ENCODE data around the gene KIR3DL2. TPM values are rescaled to one million over a fixed set of nuclear protein-coding genes. Genes with fewer than 3 reads are reported as not detected.
"Not testable (repeated sequence)": the region's sequence is repeated elsewhere in the genome, so short reads cannot be mapped to it uniquely, and the experiment has no call there.

The KIR3DL2 gene
- total RNA-seq, 4 donors from 2014 or later, result 0.37 TPM; not detected in 3

- intact Hi-C loops (cut with DNase I; ENCODE audit: low total_unique reads), result no loop called here
- Histone ChIP-seq H3K36me3 (no peaks in the 10 kb centered on the region), H3K4me3 (no peak overlapping the region), H3K9me3 (no peaks in the 10 kb centered on the region), H3K4me1 (no peaks in the 10 kb centered on the region), H3K27ac (no peak overlapping the region), H3K27me3 (no peaks in the 10 kb centered on the region)
- no peak for TF ChIP-seq POLR2A (IDR thresholded peaks at IDR 0.05)
- no peak for TF ChIP-seq CTCF (IDR thresholded peaks at IDR 0.05)
- no peak for DNase-seq
Observed at GRCh38 chr19:54850930-54851329, 687 bp downstream of the KIR3DL2 start.

GRCh38 chr19:54851353-54851752 lies 1.1 kb downstream of the KIR3DL2 start:
- Histone ChIP-seq H3K9me3 (no peaks in the 10 kb centered on the region), H3K27ac (no peak overlapping the region), H3K27me3 (no peaks in the 10 kb centered on the region), H3K36me3 (no peaks in the 10 kb centered on the region), H3K4me1 (no peaks in the 10 kb centered on the region), H3K4me3 (no peak overlapping the region)
- intact Hi-C loops (cut with DNase I; ENCODE audit: low total_unique reads), result no loop called here
- TF ChIP-seq CTCF (IDR thresholded peaks at IDR 0.05) (no peak), POLR2A (IDR thresholded peaks at IDR 0.05) (no peak)
- DNase-seq, result no peak

- H3K4me3 ChIP-seq; H3K36me3 ChIP-seq; H3K27me3 ChIP-seq; H3K9me3 ChIP-seq; intact Hi-C loops (cut with DNase I; ENCODE audit: low total_unique reads); H3K4me1 ChIP-seq; DNase-seq; H3K27ac ChIP-seq: not testable (repeated sequence)
Observed at GRCh38 chr19:54855241-54855640, 5.0 kb downstream of the KIR3DL2 start.

GRCh38 chr19:54858476-54858875 lies 8.2 kb downstream of the KIR3DL2 start:
- H3K27ac ChIP-seq; H3K4me3 ChIP-seq; H3K27me3 ChIP-seq; H3K4me1 ChIP-seq; DNase-seq; H3K9me3 ChIP-seq; H3K36me3 ChIP-seq; intact Hi-C loops (cut with DNase I; ENCODE audit: low total_unique reads): not testable (repeated sequence)

GRCh38 chr19:54859421-54859820 lies 9.2 kb downstream of the KIR3DL2 start:
- H3K4me3 ChIP-seq; DNase-seq; H3K9me3 ChIP-seq; H3K36me3 ChIP-seq; H3K4me1 ChIP-seq; H3K27me3 ChIP-seq; H3K27ac ChIP-seq; intact Hi-C loops (cut with DNase I; ENCODE audit: low total_unique reads): not testable (repeated sequence)

GRCh38 chr19:54863459-54863858 lies 13.2 kb downstream of the KIR3DL2 start:
- intact Hi-C loops (cut with DNase I; ENCODE audit: low total_unique reads); H3K4me1 ChIP-seq; H3K4me3 ChIP-seq; H3K27ac ChIP-seq; H3K36me3 ChIP-seq; DNase-seq; H3K9me3 ChIP-seq; H3K27me3 ChIP-seq: not testable (repeated sequence)

GRCh38 chr19:54871696-54872095 lies 21.5 kb downstream of the KIR3DL2 start:
- Histone ChIP-seq H3K36me3 (no peaks in the 10 kb centered on the region), H3K4me3 (no peak overlapping the region), H3K27ac (no peak overlapping the region), H3K27me3 (no peaks in the 10 kb centered on the region), H3K4me1 (no peaks in the 10 kb centered on the region), H3K9me3 (no peaks in the 10 kb centered on the region)
- DNase-seq, result no peak
- no peak for TF ChIP-seq CTCF (IDR thresholded peaks at IDR 0.05)
- intact Hi-C loops (cut with DNase I; ENCODE audit: low total_unique reads), result no loop called here

Measured in uterus (tissue), 4 donors.